Mesothelial cell of epicardium (in vitro differentiated cells): ENCODE results near the gene PSMG1. TPM values are rescaled to one million over a fixed set of nuclear protein-coding genes. Genes with fewer than 3 reads are reported as not detected.

Experiments
- DNase-seq, 2 experiments: peaks; one replicate each; pipeline ENCODE4 v3.0.0; 2021; ENCODE audit warnings: low spot score in 2 of 2; ENCODE audit not compliant: unreplicated experiment in 2 of 2
- H3K27ac Mint-ChIP-seq: 2 replicates; pipeline ENCODE4 v1.8.0; 2021; ENCODE audit warnings: mixed read lengths
- H3K27me3 Mint-ChIP-seq: 2 replicates; pipeline ENCODE4 v1.8.0; 2021; ENCODE audit warnings: low read depth, mixed read lengths
- H3K36me3 Mint-ChIP-seq: 2 replicates; pipeline ENCODE4 v1.8.0; 2021; ENCODE audit warnings: mixed read lengths
- H3K4me1 Mint-ChIP-seq: 2 replicates; pipeline ENCODE4 v1.8.0; 2021; ENCODE audit warnings: mixed read lengths
- H3K4me3 Mint-ChIP-seq: 2 replicates; pipeline ENCODE4 v1.8.0; 2021; ENCODE audit warnings: mild to moderate bottlenecking, moderate library complexity, mixed read lengths
- H3K9me3 Mint-ChIP-seq: 2 replicates; pipeline ENCODE4 v1.8.0; 2021; ENCODE audit warnings: mixed read lengths
- total RNA-seq: library from RNA; stranded (reverse); gene quantifications from 3 replicates; pipeline ENCODE4 v1.2.1, GENCODE V29; 2021
- TF ChIP-seq, protein P1 (sequence below): fragments of 200-600 bp; sonication (generic); IDR thresholded peaks from one replicate; pipeline ENCODE4 v1.5.0; 2021; ENCODE audit warnings: antibody characterized with exemption; ENCODE audit not compliant: unreplicated experiment

PSMG1 gene
- total RNA-seq, 1 donor from 2014 or later, result 34.5 TPM

GRCh38 chr21:39144191-39144590 lies 39.1 kb downstream of the PSMG1 start:
- no peaks in the 10 kb centered on the region for H3K4me1 Mint-ChIP-seq
- TF ChIP-seq, protein P1, sequence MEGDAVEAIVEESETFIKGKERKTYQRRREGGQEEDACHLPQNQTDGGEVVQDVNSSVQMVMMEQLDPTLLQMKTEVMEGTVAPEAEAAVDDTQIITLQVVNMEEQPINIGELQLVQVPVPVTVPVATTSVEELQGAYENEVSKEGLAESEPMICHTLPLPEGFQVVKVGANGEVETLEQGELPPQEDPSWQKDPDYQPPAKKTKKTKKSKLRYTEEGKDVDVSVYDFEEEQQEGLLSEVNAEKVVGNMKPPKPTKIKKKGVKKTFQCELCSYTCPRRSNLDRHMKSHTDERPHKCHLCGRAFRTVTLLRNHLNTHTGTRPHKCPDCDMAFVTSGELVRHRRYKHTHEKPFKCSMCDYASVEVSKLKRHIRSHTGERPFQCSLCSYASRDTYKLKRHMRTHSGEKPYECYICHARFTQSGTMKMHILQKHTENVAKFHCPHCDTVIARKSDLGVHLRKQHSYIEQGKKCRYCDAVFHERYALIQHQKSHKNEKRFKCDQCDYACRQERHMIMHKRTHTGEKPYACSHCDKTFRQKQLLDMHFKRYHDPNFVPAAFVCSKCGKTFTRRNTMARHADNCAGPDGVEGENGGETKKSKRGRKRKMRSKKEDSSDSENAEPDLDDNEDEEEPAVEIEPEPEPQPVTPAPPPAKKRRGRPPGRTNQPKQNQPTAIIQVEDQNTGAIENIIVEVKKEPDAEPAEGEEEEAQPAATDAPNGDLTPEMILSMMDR, result no peak
- H3K4me3 Mint-ChIP-seq, result no peak overlapping the region
- H3K27me3 Mint-ChIP-seq, result no peaks in the 10 kb centered on the region
- H3K27ac Mint-ChIP-seq, result no peak overlapping the region
- peaks cover 2% of the 10 kb centered on the region for H3K36me3 Mint-ChIP-seq
- peaks cover 26% of the 10 kb centered on the region for H3K9me3 Mint-ChIP-seq
- DNase-seq, result no peak

- Mint-ChIP-seq H3K27ac (no peak overlapping the region), H3K9me3 (peaks cover 19% of the 10 kb centered on the region), H3K4me1 (peaks cover 3% of the 10 kb centered on the region), H3K4me3 (no peak overlapping the region), H3K27me3 (no peaks in the 10 kb centered on the region), H3K36me3 (peaks cover 2% of the 10 kb centered on the region)
- DNase-seq, result no peak
- TF ChIP-seq, protein P1, result no peak
Measured at GRCh38 chr21:39142972-39143371, 40.3 kb downstream of the PSMG1 start.

- Mint-ChIP-seq H3K27me3 (no peaks in the 10 kb centered on the region), H3K36me3 (no peaks in the 10 kb centered on the region), H3K4me3 (no peak overlapping the region), H3K4me1 (peaks cover 12% of the 10 kb centered on the region), H3K9me3 (peaks cover 13% of the 10 kb centered on the region), H3K27ac (no peak overlapping the region)
- no peak for DNase-seq
- TF ChIP-seq, protein P1, result no peak
Measured at GRCh38 chr21:39141502-39141901, 41.7 kb downstream of the PSMG1 start.

- DNase-seq, result no peak
- no peaks in the 10 kb centered on the region for H3K27me3 Mint-ChIP-seq
- H3K27ac Mint-ChIP-seq, result peak overlapping the region; percentile 88
- H3K36me3 Mint-ChIP-seq, result no peaks in the 10 kb centered on the region
- H3K4me3 Mint-ChIP-seq, result no peak overlapping the region
- TF ChIP-seq, protein P1, result no peak
- peaks cover 14% of the 10 kb centered on the region for H3K4me1 Mint-ChIP-seq
- no peaks in the 10 kb centered on the region for H3K9me3 Mint-ChIP-seq
Measured at GRCh38 chr21:39137248-39138178, 45.7 kb downstream of the PSMG1 start.

GRCh38 chr21:39136711-39137110 lies 46.5 kb downstream of the PSMG1 start:
- Mint-ChIP-seq H3K4me3 (no peak overlapping the region), H3K27ac (peak overlapping the region; percentile 88), H3K36me3 (no peaks in the 10 kb centered on the region), H3K27me3 (no peaks in the 10 kb centered on the region), H3K9me3 (peaks cover 4% of the 10 kb centered on the region), H3K4me1 (peaks cover 14% of the 10 kb centered on the region)
- DNase-seq, result no peak
- TF ChIP-seq, protein P1, result no peak
